H1 (cell line): ENCODE data around the gene MYO18A. TPM values are rescaled to one million over a fixed set of nuclear protein-coding genes. Genes with fewer than 3 reads are reported as not detected.

ENCODE experiments used
- CTCF ChIA-PET: fragments of 300-600 bp; sonication (Branson Sonifier 250); formaldehyde crosslinking; loops from one replicate; lab custom pipeline; 2021; ENCODE audit not compliant: partially characterized antibody; lab: Charles Lee
- POLR2A ChIA-PET: fragments of 300-600 bp; sonication (Branson Sonifier 250); formaldehyde crosslinking; loops from one replicate; lab custom pipeline; 2021; ENCODE audit warnings: inconsistent platforms; ENCODE audit not compliant: partially characterized antibody; lab: Charles Lee
- DNase-seq, 2 experiments: peaks; one replicate each; pipeline versions ENCODE4 v3.0.0 to v3.0.0-alpha.2; 2010 to 2022; ENCODE audit warnings: low spot score in 2 of 2, low read depth in 1 of 2, mixed read lengths in 1 of 2
- FAIRE-seq: peaks from 2 replicates; lab custom pipeline; 2011; peaks lifted over from hg19 to GRCh38; lab: Jason Lieb, UNC
- H2AFZ ChIP-seq: 2 replicates; pipeline ENCODE4 v1.8.1; 2012; ENCODE audit warnings: low read length, inconsistent platforms
- H2AK5ac ChIP-seq: 2 replicates; pipeline ENCODE4 v1.6.1; 2013; ENCODE audit warnings: low read depth, low read length
- H2BK120ac ChIP-seq: replicated peaks from 2 replicates; pipeline ENCODE3; 2013; ENCODE audit warnings: low read depth, low read length, inconsistent platforms
- H2BK12ac ChIP-seq: 2 replicates; pipeline ENCODE4 v1.6.1; 2013; ENCODE audit warnings: low read depth, low read length
- H2BK15ac ChIP-seq: 2 replicates; pipeline ENCODE4 v1.6.1; 2013; ENCODE audit warnings: low read length
- H2BK20ac ChIP-seq: 2 replicates; pipeline ENCODE4 v1.6.1; 2013; ENCODE audit warnings: low read length
- H2BK5ac ChIP-seq: 2 replicates; pipeline ENCODE4 v1.6.1; 2013; ENCODE audit warnings: low read depth, low read length
- H3K14ac ChIP-seq: 2 replicates; pipeline ENCODE4 v1.6.1; 2013; ENCODE audit warnings: inconsistent platforms; ENCODE audit not compliant: insufficient read length
- H3K18ac ChIP-seq: 2 replicates; pipeline ENCODE4 v1.6.1; 2013; ENCODE audit warnings: low read length; ENCODE audit errors: extremely low read depth
- H3K23ac ChIP-seq: 2 replicates; pipeline ENCODE4 v1.6.1; 2013; ENCODE audit warnings: inconsistent platforms; ENCODE audit not compliant: insufficient read length
- H3K23me2 ChIP-seq: 2 replicates; pipeline ENCODE4 v1.6.1; 2013; ENCODE audit warnings: low read depth, low read length
- H3K27ac ChIP-seq: 2 replicates; pipeline ENCODE4 v1.6.1; 2011; ENCODE audit warnings: low read depth, low read length, inconsistent platforms
- H3K27me3 ChIP-seq, 4 experiments: replicated peaks in 1 of 4; 1 replicate in 1 of 4; 2 replicates in 3 of 4; pipeline versions ENCODE4 v1.6.1 to v1.8.1; 2011 to 2013; ENCODE audit warnings: low read length in 3 of 4, mild to moderate bottlenecking in 3 of 4, inconsistent platforms in 2 of 4, mixed read lengths in 2 of 4, moderate library complexity in 1 of 4; ENCODE audit not compliant: control insufficient read depth in 3 of 4, insufficient read depth in 3 of 4; ENCODE audit errors: extremely low read depth in 1 of 4
- H3K36me3 ChIP-seq, 4 experiments: 2 replicates each; pipeline versions ENCODE4 v1.6.1 to v1.8.1; 2011 to 2013; ENCODE audit warnings: mild to moderate bottlenecking in 4 of 4, low read length in 3 of 4, moderate library complexity in 2 of 4, control low read depth in 1 of 4, inconsistent platforms in 1 of 4; ENCODE audit not compliant: insufficient read depth in 4 of 4, control insufficient read depth in 2 of 4
- H3K4ac ChIP-seq: replicated peaks from 2 replicates; pipeline ENCODE3; 2013; ENCODE audit warnings: low read length, low read depth, mixed read lengths, inconsistent platforms; ENCODE audit not compliant: insufficient read length
- H3K4me1 ChIP-seq, 4 experiments: replicated peaks in 1 of 4; 1 replicate in 1 of 4; 2 replicates in 3 of 4; pipeline versions ENCODE4 v1.6.1 to v1.8.1; 2011 to 2013; ENCODE audit warnings: low read length in 3 of 4, inconsistent platforms in 2 of 4, mixed read lengths in 1 of 4; ENCODE audit not compliant: insufficient read depth in 4 of 4, control insufficient read depth in 3 of 4
- H3K4me2 ChIP-seq, 2 experiments: 2 replicates each; pipeline versions ENCODE4 v1.6.1 to v1.8.1; 2011 to 2013; ENCODE audit warnings: low read depth in 2 of 2, low read length in 2 of 2, control low read depth in 1 of 2, inconsistent platforms in 1 of 2, mild to moderate bottlenecking in 1 of 2; ENCODE audit not compliant: insufficient read depth in 1 of 2
- H3K4me3 ChIP-seq, 4 experiments: fragments of 200-600, 300-600 bp in 1 of 4; sonication (generic), shearing (Covaris generic), sonication (Bioruptor Twin) in 1 of 4; 2 replicates each; pipeline versions ENCODE4 v1.5.1 to v1.8.1; 2011 to 2016; ENCODE audit warnings: low read length in 4 of 4, low read depth in 3 of 4, control low read depth in 2 of 4, inconsistent platforms in 2 of 4, mild to moderate bottlenecking in 2 of 4, mixed read lengths in 1 of 4, moderate library complexity in 1 of 4; ENCODE audit not compliant: insufficient read depth in 2 of 4; ENCODE audit errors: extremely low read depth in 1 of 4
- H3K56ac ChIP-seq: replicated peaks from 2 replicates; pipeline ENCODE3; 2013; ENCODE audit warnings: low read depth, mild to moderate bottlenecking, mixed read lengths, low read length, inconsistent platforms; ENCODE audit not compliant: insufficient read length
- H3K79me1 ChIP-seq: 2 replicates; pipeline ENCODE4 v1.6.1; 2013; ENCODE audit warnings: low read depth, low read length, control low read depth
- H3K79me2 ChIP-seq, 2 experiments: 2 replicates each; pipeline versions ENCODE4 v1.6.1 to v1.8.1; 2012 to 2013; ENCODE audit warnings: low read length in 2 of 2, mild to moderate bottlenecking in 2 of 2, inconsistent platforms in 1 of 2; ENCODE audit not compliant: insufficient read depth in 2 of 2, control insufficient read depth in 1 of 2
- H3K9ac ChIP-seq, 4 experiments: replicated peaks in 1 of 4; 1 replicate in 1 of 4; 2 replicates in 3 of 4; pipeline versions ENCODE4 v1.6.1 to v1.8.1; 2011 to 2013; ENCODE audit warnings: low read depth in 3 of 4, low read length in 3 of 4, control low read depth in 2 of 4, mild to moderate bottlenecking in 2 of 4, moderate library complexity in 2 of 4, inconsistent platforms in 1 of 4; ENCODE audit errors: extremely low read depth in 1 of 4
- H3K9me3 ChIP-seq, 2 experiments: 2 replicates each; pipeline versions ENCODE4 v1.6.1 to v1.8.1; 2012 to 2013; ENCODE audit warnings: mild to moderate bottlenecking in 2 of 2, moderate library complexity in 2 of 2, control low read depth in 1 of 2, inconsistent platforms in 1 of 2, low read depth in 1 of 2, low read length in 1 of 2, mixed read lengths in 1 of 2; ENCODE audit not compliant: insufficient read depth in 2 of 2
- H4K20me1 ChIP-seq, 2 experiments: replicated peaks in 1 of 2; 2 replicates each; pipeline versions ENCODE3 to v1.8.1; 2011 to 2013; ENCODE audit warnings: inconsistent platforms in 2 of 2, low read length in 2 of 2, mild to moderate bottlenecking in 1 of 2; ENCODE audit not compliant: insufficient read depth in 2 of 2, control insufficient read depth in 1 of 2
- H4K5ac ChIP-seq: 2 replicates; pipeline ENCODE4 v1.6.1; 2013; ENCODE audit warnings: low read length, low read depth, mixed read lengths, inconsistent platforms; ENCODE audit not compliant: insufficient read length
- H4K8ac ChIP-seq: 2 replicates; pipeline ENCODE4 v1.8.0; 2013; ENCODE audit warnings: mild to moderate bottlenecking, moderate library complexity, low read length, inconsistent platforms; ENCODE audit not compliant: insufficient read depth; ENCODE audit errors: extremely low read depth
- H4K91ac ChIP-seq: replicated peaks from 2 replicates; pipeline ENCODE3; 2013; ENCODE audit warnings: low read length, mixed read lengths, inconsistent platforms; ENCODE audit not compliant: insufficient read length
- EZH2 ChIP-seq: fragments of 200-600 bp; sonication (generic); IDR thresholded peaks from 2 replicates; pipeline ENCODE4 v1.7.1; 2012; ENCODE audit warnings: low read depth, mild to moderate bottlenecking, moderate library complexity, low read length, inconsistent platforms; ENCODE audit not compliant: severe bottlenecking
- HDAC6 ChIP-seq: IDR thresholded peaks from one replicate; pipeline ENCODE4 v1.7.1; 2012; ENCODE audit warnings: low read depth, mild to moderate bottlenecking, inconsistent platforms, low read length, moderate library complexity
- JUN ChIP-seq: IDR thresholded peaks from 2 replicates; pipeline ENCODE4 v1.6.1; 2011; ENCODE audit warnings: low read depth, mild to moderate bottlenecking, improper control_type of control experiment, low read length
- KDM4A ChIP-seq: IDR thresholded peaks from one replicate; pipeline ENCODE4 v1.7.1; 2012; ENCODE audit warnings: low read depth, mild to moderate bottlenecking, moderate library complexity, low read length, inconsistent platforms; ENCODE audit not compliant: severe bottlenecking
- PHF8 ChIP-seq: fragments of 200-600 bp; sonication (generic); conservative IDR thresholded peaks from 2 replicates; pipeline ENCODE4 v1.7.1; 2012; ENCODE audit warnings: low read depth, mild to moderate bottlenecking, inconsistent platforms, low read length, moderate library complexity
- RBBP5 ChIP-seq: IDR thresholded peaks from 2 replicates; pipeline ENCODE4 v1.7.1; 2012; ENCODE audit warnings: low read depth, mild to moderate bottlenecking, inconsistent platforms, low read length, moderate library complexity, borderline replicate concordance
- SIX5 ChIP-seq: IDR thresholded peaks from 2 replicates; pipeline ENCODE4 v1.6.1; 2011; ENCODE audit warnings: mild to moderate bottlenecking, low read depth, low read length
- SP2 ChIP-seq: IDR thresholded peaks from 2 replicates; pipeline ENCODE4 v1.6.1; 2012; ENCODE audit warnings: mild to moderate bottlenecking, low read length, inconsistent platforms
- WGBS, 2 experiments: shearing (Covaris generic) in 1 of 2; methylation state at CpG; one replicate each; pipeline versions ENCODE4 v1.1.6 to v1.1.7; 2013 to 2015; ENCODE audit warnings: low lambda C conversion rate in 2 of 2, mixed read lengths in 2 of 2, inconsistent platforms in 1 of 2, low coverage in 1 of 2, missing lambda C conversion rate in 1 of 2; ENCODE audit not compliant: insufficient replicate concordance in 2 of 2, insufficient coverage in 1 of 2, insufficient read length in 1 of 2; ENCODE audit errors: extremely low coverage in 1 of 2, missing lambda C conversion rate in 1 of 2; 5-methylcytosine and 5-hydroxymethylcytosine counted together
- polyA plus RNA-seq, 7 experiments: library from polyadenylated mRNA; depleted of rRNA in 3 of 7; stranded (reverse) in 5 of 7; unstranded in 2 of 7; fragments of >200 nt in 5 of 7; fragments of 200-250 nt in 2 of 7; gene quantifications; 1 replicate in 5 of 7; 2 replicates in 1 of 7; 4 replicates in 1 of 7; pipeline versions ENCODE4 v1.2.1 to v1.2.3, GENCODE V29; 2011 to 2013; ENCODE audit warnings: missing spikeins in 2 of 7, mixed read lengths in 2 of 7
- total RNA-seq: library from RNA; stranded (reverse); fragmentation: NEBNext Ultra II Directional; extraction: Animal tissue kit (Norgen Biotek cat#: 25700); gene quantifications from 2 replicates; pipeline ENCODE4 v1.2.1, GENCODE V29; 2021
- TF ChIP-seq, protein P1 (sequence below): IDR thresholded peaks from 2 replicates; pipeline ENCODE4 v1.6.1; 2011; ENCODE audit warnings: low read depth, mild to moderate bottlenecking, low read length; ENCODE audit not compliant: insufficient read depth

The MYO18A gene
- total and polyA plus RNA-seq, 2 of the 8 experiments (the other 6 are each of a cell fraction or from before 2014, with no cell fraction given), result 7.6 to 43.8 TPM

DNA sequence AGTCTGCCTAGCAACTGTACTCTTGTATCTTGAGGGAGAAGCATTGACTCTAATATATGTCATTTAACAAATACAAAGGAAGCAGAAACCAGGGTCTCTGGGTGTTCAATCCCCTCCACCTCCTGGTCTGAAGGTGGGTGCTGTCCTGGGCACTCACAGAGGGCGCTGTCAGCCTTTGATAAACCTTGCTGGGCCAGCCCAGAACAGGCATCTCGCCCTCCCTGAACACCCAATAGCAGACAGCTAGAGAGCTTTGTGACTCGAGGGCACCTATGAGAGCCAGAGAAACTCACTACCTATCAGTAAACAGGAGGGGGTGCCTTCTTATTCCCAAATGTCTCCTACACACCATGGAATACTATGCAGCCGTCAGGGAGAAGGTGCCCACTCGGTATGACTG, 143.6 kb downstream of the MYO18A start:
- H3K23me2 ChIP-seq, result peaks cover 4% of the 10 kb centered on the region; the same call in 1 of the 2 replicates
- no peaks in the 10 kb centered on the region for H3K79me2 ChIP-seq
- H3K56ac ChIP-seq, result no peak overlapping the region
- H3K14ac ChIP-seq, result no peak overlapping the region
- H2BK120ac ChIP-seq, result peak overlapping the region; percentile 6
- ChIA-PET POLR2A (interaction anchor here (0.6 to 1.4 kb wide), 3 partner anchors 66 to 280 kb away, joined by 3 to 4 read pairs (median 4); no protein-coding TSS in a partner anchor), CTCF (interaction anchor here (1.0 to 3.5 kb wide), 10 partner anchors 17 to 87 kb away, joined by 3 to 17 read pairs (median 6); no protein-coding TSS in a partner anchor)
- no peak overlapping the region for H3K27ac ChIP-seq
- no peak for DNase-seq
- H3K18ac ChIP-seq, result no peak overlapping the region
- H3K4me3 ChIP-seq, result no peak overlapping the region
- no peak overlapping the region for H3K4me2 ChIP-seq
- no peaks in the 10 kb centered on the region for H4K20me1 ChIP-seq
- peaks cover 19 to 34% (median 32%) of the 10 kb centered on the region in 4 experiments for H3K4me1 ChIP-seq
- H3K23ac ChIP-seq, result no peak overlapping the region
- H2AFZ ChIP-seq, result no peak overlapping the region
- FAIRE-seq, result no peak
- H2BK12ac ChIP-seq, result no peak overlapping the region; the same call in 1 of the 2 replicates
- no peak overlapping the region for H3K4ac ChIP-seq
- no peak overlapping the region for H4K5ac ChIP-seq
- H2AK5ac ChIP-seq, result 0 out of 2 replicates have a peak overlapping the region, but pooled peaks have one; percentile 30
- WGBS, 2 experiments, result 80% methylated on average over 5 of the region's 5 CpGs; no CpG with 5 or more reads in 1 of the 2 experiments
- H2BK15ac ChIP-seq, result no peak overlapping the region
- peak overlapping the region; percentile 20 for H4K91ac ChIP-seq
- H3K36me3 ChIP-seq, result peaks cover 0 to 4% (median 0%) of the 10 kb centered on the region in 4 experiments; a peak in 1 of 8 replicates
- peak overlapping the region; percentile 84; the same call in 1 of the 2 replicates for H2BK5ac ChIP-seq
- no peaks in the 10 kb centered on the region for H3K79me1 ChIP-seq
- H3K9ac ChIP-seq, result no peak overlapping the region
- no peaks in the 10 kb centered on the region for H3K27me3 ChIP-seq
- H4K8ac ChIP-seq, result no peak overlapping the region
- peaks cover 5 to 6% of the 10 kb centered on the region in 2 experiments; a peak in 3 of 4 replicates for H3K9me3 ChIP-seq
- H2BK20ac ChIP-seq, result peak overlapping the region; percentile 17; the same call in 1 of the 2 replicates
- TF ChIP-seq SIX5 (no peak), JUN (no peak), PHF8 (no peak), EZH2 (no peak), HDAC6 (no peak), KDM4A (no peak), SP2 (no peak), RBBP5 (no peak)
- TF ChIP-seq, protein P1, sequence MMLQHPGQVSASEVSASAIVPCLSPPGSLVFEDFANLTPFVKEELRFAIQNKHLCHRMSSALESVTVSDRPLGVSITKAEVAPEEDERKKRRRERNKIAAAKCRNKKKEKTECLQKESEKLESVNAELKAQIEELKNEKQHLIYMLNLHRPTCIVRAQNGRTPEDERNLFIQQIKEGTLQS, result no peak
